ENCODE results near the gene FGF14.

Gene FGF14

DNA sequence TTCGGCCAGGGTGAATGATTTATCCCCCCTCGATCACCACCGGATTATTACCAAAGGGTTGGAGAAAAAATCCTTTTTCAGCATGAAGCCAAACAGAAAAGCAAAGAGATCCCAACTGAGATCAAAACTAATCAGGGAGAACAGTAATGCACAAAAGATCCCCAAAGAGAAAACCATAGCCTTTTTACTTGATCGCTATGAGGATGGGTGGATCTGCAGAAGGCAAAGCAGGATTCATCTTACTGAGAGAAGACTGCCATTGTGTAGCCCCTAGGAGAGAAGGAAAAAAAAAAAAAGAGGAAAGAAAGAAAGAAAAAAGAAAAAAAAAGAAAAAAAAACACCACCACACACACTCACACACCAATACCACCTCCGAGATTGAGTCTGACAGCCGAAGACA is at the start of gene FGF14:
TSS of gene FGF14 (minus strand) at position 283 of the 400 bp plus-strand sequence.
- Histone ChIP-seq H3K27me3 (ENCODE audit: insufficient read depth, low read length) (peaks cover 70% of the 10 kb centered on the region), H3K36me3 (ENCODE audit: insufficient read depth, low read depth, low read length) (no peaks in the 10 kb centered on the region), H3K4me1 (ENCODE audit: insufficient read depth, low read length) (peaks cover 6% of the 10 kb centered on the region; the same call in 1 of the 2 replicates), H3K4me3 (ENCODE audit: low read length) (peak within 1 kb of the TSS; percentile 80), H3K9me3 (ENCODE audit: insufficient read depth, low read depth, low read length) (no peaks in the 10 kb centered on the region), H3K27ac (ENCODE audit: low read length) (no peak within 1 kb of the TSS), H3K9ac (ENCODE audit: low read depth, low read length) (peak within 1 kb of the TSS; percentile 70; the same call in 1 of the 2 replicates)

DNA sequence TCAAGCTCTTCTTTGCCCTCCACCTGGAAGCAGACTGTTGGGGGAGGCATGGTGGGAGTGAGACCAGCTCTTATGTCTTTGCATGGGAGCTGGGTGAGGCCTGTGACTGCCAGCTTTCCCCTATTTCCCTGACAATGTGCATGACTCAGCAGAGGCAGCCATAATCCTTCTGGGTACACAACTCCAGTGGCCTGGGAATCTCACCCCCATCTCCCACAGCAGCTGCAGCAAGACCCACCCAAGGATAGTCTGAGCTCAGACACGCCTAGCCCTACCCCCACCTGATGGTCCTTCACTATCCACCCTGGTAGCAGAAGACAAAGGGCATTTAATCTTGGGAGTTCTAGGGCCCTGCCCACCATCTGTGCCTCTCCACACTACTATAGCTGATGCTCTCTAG is 41.4 kb upstream of the FGF14 start:
- Histone ChIP-seq H3K4me1 (ENCODE audit: insufficient read depth, low read length) (no peaks in the 10 kb centered on the region; the same call in 1 of the 2 replicates), H3K27ac (ENCODE audit: low read length) (no peak overlapping the region), H3K4me3 (ENCODE audit: low read length) (no peak overlapping the region), H3K9ac (ENCODE audit: low read depth, low read length) (no peak overlapping the region), H3K9me3 (ENCODE audit: insufficient read depth, low read depth, low read length) (no peaks in the 10 kb centered on the region), H3K36me3 (ENCODE audit: insufficient read depth, low read depth, low read length) (no peaks in the 10 kb centered on the region), H3K27me3 (ENCODE audit: insufficient read depth, low read length) (no peaks in the 10 kb centered on the region)

DNA sequence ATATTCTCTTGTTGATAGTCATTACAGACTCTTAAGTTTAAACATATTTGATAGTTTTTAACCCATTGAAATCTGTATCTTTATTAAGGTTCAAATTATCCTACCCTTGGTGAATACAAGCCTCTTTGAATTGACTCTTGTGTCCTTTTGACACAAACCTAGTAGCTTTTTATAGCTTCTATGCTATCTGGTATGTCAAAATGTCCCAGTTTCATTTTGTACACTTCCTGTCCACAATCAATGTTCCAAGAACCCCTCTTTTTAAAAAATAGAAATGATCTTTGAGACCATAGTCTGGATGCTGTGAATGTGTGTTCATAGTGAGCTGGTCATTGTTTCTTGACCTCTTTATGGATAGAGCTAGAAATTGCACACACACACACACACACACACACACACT is 39.2 kb upstream of the FGF14 start:
- Histone ChIP-seq H3K9me3 (ENCODE audit: insufficient read depth, low read depth, low read length) (no peaks in the 10 kb centered on the region), H3K4me3 (ENCODE audit: low read length) (no peak overlapping the region), H3K27me3 (ENCODE audit: insufficient read depth, low read length) (no peaks in the 10 kb centered on the region), H3K9ac (ENCODE audit: low read depth, low read length) (no peak overlapping the region), H3K4me1 (ENCODE audit: insufficient read depth, low read length) (no peaks in the 10 kb centered on the region; the same call in 1 of the 2 replicates), H3K36me3 (ENCODE audit: insufficient read depth, low read depth, low read length) (no peaks in the 10 kb centered on the region), H3K27ac (ENCODE audit: low read length) (no peak overlapping the region)

DNA sequence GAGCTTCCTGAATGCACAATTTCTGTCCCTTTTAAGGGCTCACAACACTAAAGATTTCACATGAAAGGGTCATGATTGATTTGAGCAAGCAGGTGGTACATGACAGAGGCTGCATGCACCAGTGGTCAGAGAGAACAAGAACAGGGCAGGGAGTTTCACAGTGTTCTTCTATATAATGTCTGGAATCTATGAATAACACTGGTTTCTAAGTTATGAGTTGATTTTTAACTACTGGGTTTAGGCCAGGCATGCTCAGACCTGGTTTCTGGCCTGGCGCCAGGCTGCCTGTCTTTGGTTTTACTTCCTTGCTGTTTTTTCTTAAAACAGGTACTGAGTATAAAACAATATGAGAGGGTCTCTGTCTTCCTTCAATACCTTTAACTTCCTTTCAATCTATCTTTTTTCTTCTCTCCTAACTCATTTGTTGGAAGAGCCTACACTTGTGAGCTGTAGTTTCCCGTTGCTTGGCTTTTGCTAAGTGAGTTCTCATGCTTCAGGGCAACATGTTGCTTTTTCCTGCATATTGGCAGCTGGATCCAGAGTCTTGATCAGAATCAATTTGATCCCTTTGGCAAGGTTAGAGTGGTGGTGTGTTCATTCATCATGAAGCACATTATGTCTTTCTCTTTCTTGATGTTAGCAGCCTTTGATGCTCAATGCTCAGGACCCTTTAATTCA is 38.5 kb upstream of the FGF14 start:
- no peak overlapping the region for H3K4me3 ChIP-seq (ENCODE audit: low read length)
- H3K27ac ChIP-seq (ENCODE audit: low read length), result no peak overlapping the region
- no peaks in the 10 kb centered on the region for H3K36me3 ChIP-seq (ENCODE audit: insufficient read depth, low read depth, low read length)
- H3K9me3 ChIP-seq (ENCODE audit: insufficient read depth, low read depth, low read length), result no peaks in the 10 kb centered on the region
- no peaks in the 10 kb centered on the region; the same call in 1 of the 2 replicates for H3K4me1 ChIP-seq (ENCODE audit: insufficient read depth, low read length)
- no peak overlapping the region for H3K9ac ChIP-seq (ENCODE audit: low read depth, low read length)
- no peaks in the 10 kb centered on the region for H3K27me3 ChIP-seq (ENCODE audit: insufficient read depth, low read length)

DNA sequence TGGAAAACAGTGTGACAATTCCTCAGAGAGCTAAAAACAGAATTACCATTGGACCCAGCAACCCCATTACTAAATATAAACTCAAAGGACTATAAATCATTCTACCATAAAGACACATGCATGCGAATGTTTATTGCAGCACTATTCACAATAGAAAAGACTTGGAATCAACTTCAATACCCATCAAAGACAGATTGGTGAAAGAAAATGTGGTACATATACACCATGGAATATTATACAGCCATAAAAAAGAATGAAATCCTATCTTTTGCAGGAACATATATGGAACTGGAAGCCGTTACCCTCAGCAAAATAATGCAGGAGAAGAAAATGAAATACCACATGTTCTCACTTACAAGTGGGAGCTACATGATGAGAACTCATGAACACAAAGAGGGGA is 20.8 kb upstream of the FGF14 start:
- no peaks in the 10 kb centered on the region for H3K4me1 ChIP-seq (ENCODE audit: insufficient read depth, low read length)

DNA sequence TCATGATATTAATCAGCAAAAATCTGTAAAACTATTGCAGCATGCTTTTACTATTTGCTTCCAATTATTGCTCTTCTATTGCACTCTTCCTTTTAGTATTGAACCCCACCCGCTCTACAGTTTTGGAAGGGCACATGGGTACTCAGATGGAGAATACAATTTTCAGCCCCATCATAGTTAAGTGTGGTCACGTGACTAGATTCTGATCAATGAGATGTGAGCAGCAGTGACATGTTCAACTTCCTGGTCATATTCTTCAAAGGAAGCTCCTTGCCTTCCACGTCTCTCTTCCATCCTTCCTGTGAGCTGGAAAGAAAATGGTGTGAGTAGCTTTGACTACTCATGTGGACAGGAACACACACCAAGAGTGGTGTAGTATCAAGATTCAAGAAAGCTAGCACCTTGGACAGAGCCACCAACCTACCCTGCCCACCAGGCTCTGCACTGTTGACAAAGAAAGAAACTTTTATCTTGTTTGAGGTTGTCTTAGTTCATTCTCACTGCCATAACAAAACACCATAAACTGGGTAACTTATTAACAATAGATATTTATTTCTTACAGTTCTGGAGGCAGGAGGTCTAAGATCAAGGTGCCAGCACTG is 3.8 kb upstream of the FGF14 start:
- H3K36me3 ChIP-seq (ENCODE audit: insufficient read depth, low read depth, low read length), result no peaks in the 10 kb centered on the region
- H3K9me3 ChIP-seq (ENCODE audit: insufficient read depth, low read depth, low read length), result no peaks in the 10 kb centered on the region
- peaks cover 6% of the 10 kb centered on the region; the same call in 1 of the 2 replicates for H3K4me1 ChIP-seq (ENCODE audit: insufficient read depth, low read length)
- H3K4me3 ChIP-seq (ENCODE audit: low read length), result no peak overlapping the region
- no peak overlapping the region for H3K9ac ChIP-seq (ENCODE audit: low read depth, low read length)
- no peak overlapping the region for H3K27ac ChIP-seq (ENCODE audit: low read length)
- H3K27me3 ChIP-seq (ENCODE audit: insufficient read depth, low read length), result peaks cover 36% of the 10 kb centered on the region

More for the DNA sequence above, 20.8 kb upstream of the FGF14 start:
- Histone ChIP-seq H3K27ac (ENCODE audit: low read length) (no peak overlapping the region), H3K4me3 (ENCODE audit: low read length) (no peak overlapping the region), H3K9ac (ENCODE audit: low read depth, low read length) (no peak overlapping the region), H3K27me3 (ENCODE audit: insufficient read depth, low read length) (no peaks in the 10 kb centered on the region), H3K36me3 (ENCODE audit: insufficient read depth, low read depth, low read length) (no peaks in the 10 kb centered on the region), H3K9me3 (ENCODE audit: insufficient read depth, low read depth, low read length) (peaks cover 38% of the 10 kb centered on the region)

DNA sequence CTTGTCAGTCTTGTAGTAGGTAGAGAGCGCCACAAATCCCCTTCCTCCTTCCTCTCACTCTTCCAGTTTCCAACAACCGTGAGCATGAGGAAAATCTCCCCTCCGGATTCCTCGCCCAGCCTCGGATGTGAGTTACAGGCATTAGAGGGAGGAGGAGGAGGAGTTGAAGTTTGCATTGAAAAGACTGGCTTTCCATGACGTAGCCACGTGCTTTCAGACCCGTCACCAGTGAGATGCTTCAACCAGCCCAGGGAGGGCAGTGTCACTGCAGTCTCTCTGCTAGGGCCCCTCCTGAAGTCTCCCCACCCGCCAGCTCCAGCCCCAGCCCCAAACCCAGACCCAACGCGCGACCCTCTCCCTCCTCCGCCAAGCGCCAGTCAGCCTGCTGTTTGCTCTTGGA is 442 bp upstream of the FGF14 start:
- Histone ChIP-seq H3K4me1 (ENCODE audit: insufficient read depth, low read length) (peaks cover 6% of the 10 kb centered on the region; the same call in 1 of the 2 replicates), H3K27me3 (ENCODE audit: insufficient read depth, low read length) (peaks cover 65% of the 10 kb centered on the region), H3K4me3 (ENCODE audit: low read length) (peak overlapping the region; percentile 80), H3K27ac (ENCODE audit: low read length) (no peak overlapping the region), H3K9me3 (ENCODE audit: insufficient read depth, low read depth, low read length) (no peaks in the 10 kb centered on the region), H3K36me3 (ENCODE audit: insufficient read depth, low read depth, low read length) (no peaks in the 10 kb centered on the region), H3K9ac (ENCODE audit: low read depth, low read length) (peak overlapping the region; percentile 70; the same call in 1 of the 2 replicates)

DNA sequence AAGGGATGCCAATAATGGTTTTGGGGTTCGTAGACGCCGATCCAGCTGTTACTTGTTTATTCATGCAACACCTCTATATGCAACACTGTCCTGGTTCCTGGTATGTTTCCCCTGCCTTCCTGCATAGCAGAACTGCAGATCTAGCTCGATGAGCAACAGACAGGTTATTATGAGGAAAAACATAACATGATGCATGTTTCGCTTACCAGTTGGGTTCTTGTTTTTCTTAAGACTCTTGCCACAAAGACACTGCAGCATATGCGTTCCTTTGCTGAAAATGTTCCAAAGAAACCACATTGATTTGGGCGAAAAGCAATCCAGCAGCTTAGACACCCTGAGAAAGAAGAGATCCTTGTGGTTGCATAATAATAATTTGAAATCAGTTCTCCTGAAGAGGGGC is 583 bp downstream of the FGF14 start:
- H3K9me3 ChIP-seq (ENCODE audit: insufficient read depth, low read depth, low read length), result no peaks in the 10 kb centered on the region
- H3K4me1 ChIP-seq (ENCODE audit: insufficient read depth, low read length), result peaks cover 6% of the 10 kb centered on the region; the same call in 1 of the 2 replicates
- no peak overlapping the region for H3K27ac ChIP-seq (ENCODE audit: low read length)
- peaks cover 75% of the 10 kb centered on the region for H3K27me3 ChIP-seq (ENCODE audit: insufficient read depth, low read length)
- H3K36me3 ChIP-seq (ENCODE audit: insufficient read depth, low read depth, low read length), result no peaks in the 10 kb centered on the region
- H3K4me3 ChIP-seq (ENCODE audit: low read length), result peak overlapping the region; percentile 80
- H3K9ac ChIP-seq (ENCODE audit: low read depth, low read length), result no peak overlapping the region

DNA sequence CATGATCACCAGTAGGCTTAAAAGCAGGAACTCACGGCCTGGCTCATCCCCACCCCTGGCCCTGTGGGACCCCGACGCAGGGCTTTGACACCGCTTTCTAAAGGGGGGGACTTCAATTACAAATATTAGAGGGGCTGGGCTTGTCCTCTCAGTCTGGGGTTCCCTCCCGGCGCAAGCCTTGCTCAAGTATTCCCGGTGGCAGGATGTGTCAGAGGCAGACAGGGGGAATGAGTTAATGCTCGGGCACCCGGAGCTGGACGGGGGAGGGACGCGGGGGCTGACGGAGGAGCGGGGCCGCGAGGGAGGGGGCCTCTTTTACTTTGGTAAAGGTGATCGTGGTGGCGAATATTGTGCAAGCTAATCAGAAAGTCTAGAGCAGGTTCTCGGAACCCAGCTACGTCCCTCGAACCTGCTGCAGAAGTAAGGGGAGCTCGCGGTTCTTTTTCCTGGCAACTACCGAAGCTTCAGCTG is 1.1 kb downstream of the FGF14 start:
- peak overlapping the region; percentile 33; the same call in 1 of the 2 replicates for H3K9ac ChIP-seq (ENCODE audit: low read depth, low read length)
- H3K27me3 ChIP-seq (ENCODE audit: insufficient read depth, low read length), result peaks cover 81% of the 10 kb centered on the region
- no peaks in the 10 kb centered on the region for H3K9me3 ChIP-seq (ENCODE audit: insufficient read depth, low read depth, low read length)
- no peaks in the 10 kb centered on the region for H3K36me3 ChIP-seq (ENCODE audit: insufficient read depth, low read depth, low read length)
- H3K4me3 ChIP-seq (ENCODE audit: low read length), result peak overlapping the region; percentile 80
- H3K27ac ChIP-seq (ENCODE audit: low read length), result no peak overlapping the region
- peaks cover 6% of the 10 kb centered on the region; the same call in 1 of the 2 replicates for H3K4me1 ChIP-seq (ENCODE audit: insufficient read depth, low read length)

DNA sequence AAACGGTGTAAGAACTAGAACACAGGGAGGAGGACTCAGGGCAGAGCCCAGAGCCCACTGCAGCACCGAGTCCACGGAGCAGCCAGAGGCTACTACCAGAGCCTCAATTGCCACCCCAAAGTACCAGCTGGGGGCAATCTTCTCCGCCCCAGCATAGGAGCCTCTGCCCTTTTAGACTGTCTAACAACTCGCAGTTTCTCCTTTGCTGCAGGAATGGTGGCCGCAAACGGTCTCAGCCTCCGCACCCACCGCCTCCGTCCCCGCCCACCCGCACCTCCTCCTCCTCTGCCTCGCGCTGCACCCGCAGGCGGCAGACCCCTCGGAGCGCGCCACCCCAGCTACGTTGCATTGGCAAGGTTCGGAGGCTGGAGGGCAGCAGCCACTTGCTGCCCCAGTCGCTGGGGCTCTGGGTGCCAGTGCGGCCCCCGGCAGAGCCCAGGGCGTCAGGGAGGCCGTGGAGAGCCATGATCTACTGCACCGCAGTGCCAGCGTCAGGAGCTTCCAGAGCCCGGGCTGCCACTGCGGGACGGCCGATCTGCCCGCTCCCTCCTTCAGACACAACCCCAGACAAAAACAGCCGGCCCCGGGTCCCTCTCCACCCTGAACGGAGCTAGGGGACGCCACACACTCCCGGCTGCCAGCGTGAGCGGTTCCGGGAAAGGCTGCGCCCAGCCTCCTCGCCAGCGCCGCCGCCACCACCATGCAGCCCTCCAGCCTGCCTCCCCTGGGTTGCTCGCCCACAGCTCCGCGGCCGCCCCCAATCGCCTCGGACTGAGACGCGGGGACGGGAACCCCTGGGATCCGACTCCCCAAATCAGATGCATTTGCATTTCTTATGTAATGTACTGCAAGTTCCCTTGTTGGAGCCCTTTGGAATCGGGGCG is 1.8 kb downstream of the FGF14 start:
- Histone ChIP-seq H3K27me3 (ENCODE audit: insufficient read depth, low read length) (peaks cover 81% of the 10 kb centered on the region), H3K27ac (ENCODE audit: low read length) (no peak overlapping the region), H3K4me3 (ENCODE audit: low read length) (peak overlapping the region; percentile 80), H3K36me3 (ENCODE audit: insufficient read depth, low read depth, low read length) (no peaks in the 10 kb centered on the region), H3K9me3 (ENCODE audit: insufficient read depth, low read depth, low read length) (no peaks in the 10 kb centered on the region), H3K4me1 (ENCODE audit: insufficient read depth, low read length) (peaks cover 6% of the 10 kb centered on the region; the same call in 1 of the 2 replicates), H3K9ac (ENCODE audit: low read depth, low read length) (peak overlapping the region; percentile 33; the same call in 1 of the 2 replicates)

DNA sequence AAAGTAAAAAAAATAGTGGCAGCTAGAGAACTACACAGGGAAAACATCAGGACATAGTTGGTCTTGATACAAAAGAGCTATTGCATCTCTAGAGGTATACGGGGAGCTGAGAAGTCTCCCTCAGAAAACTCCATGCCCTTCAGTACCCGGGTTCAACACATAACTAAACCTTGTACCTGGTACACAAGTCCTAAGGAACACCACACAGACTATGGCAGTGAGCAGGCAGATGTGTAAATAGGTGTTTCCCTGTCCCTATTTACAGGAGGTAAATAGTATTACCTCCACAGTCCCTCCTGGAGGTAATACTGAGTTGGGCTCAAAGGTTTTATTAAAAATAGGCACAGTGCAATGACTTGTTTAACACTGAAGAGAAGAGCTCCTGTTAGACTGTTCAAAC is 5.9 kb downstream of the FGF14 start:
- Histone ChIP-seq H3K27ac (ENCODE audit: low read length) (no peak overlapping the region), H3K4me1 (ENCODE audit: insufficient read depth, low read length) (0 out of 2 replicates have a peak, but pooled peaks cover 4% of the 10 kb centered on the region), H3K9ac (ENCODE audit: low read depth, low read length) (no peak overlapping the region), H3K27me3 (ENCODE audit: insufficient read depth, low read length) (peaks cover 49% of the 10 kb centered on the region), H3K9me3 (ENCODE audit: insufficient read depth, low read depth, low read length) (no peaks in the 10 kb centered on the region), H3K4me3 (ENCODE audit: low read length) (no peak overlapping the region), H3K36me3 (ENCODE audit: insufficient read depth, low read depth, low read length) (no peaks in the 10 kb centered on the region)
